Measurements from ENCODE around the gene SLC2A1. TPM values are rescaled to one million over a fixed set of nuclear protein-coding genes. Genes with fewer than 3 reads are reported as not detected.

The SLC2A1 gene
- total RNA-seq, 2 donors from 2014 or later, result 71.6 to 150 TPM

DNA sequence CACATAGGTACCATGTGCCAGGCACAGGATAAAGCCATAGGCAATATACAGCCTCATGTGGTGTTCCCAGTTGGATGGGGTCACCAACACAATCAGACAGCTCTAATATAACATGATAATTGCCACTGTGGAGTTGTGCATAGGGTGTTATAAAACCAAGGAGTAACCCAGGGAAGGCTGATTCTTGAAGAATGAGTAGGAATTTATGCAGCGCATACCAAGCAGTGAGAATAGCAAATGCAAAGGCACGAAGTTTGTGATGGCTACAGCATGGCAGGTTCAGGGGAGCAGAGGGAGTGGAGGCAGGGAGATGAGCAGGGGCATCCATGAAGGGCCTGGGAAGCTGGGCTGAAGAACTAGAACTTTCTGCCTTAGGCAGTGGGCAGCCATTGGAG lies 20.4 kb upstream of the SLC2A1 start:
- H3K36me3 ChIP-seq, result no peaks in the 10 kb centered on the region
- H3K4me1 ChIP-seq, result no peaks in the 10 kb centered on the region
- H3K4me3 ChIP-seq, result no peak overlapping the region
- no peak overlapping the region for H3K27ac ChIP-seq
- no peak for TF ChIP-seq CTCF (IDR thresholded peaks at IDR 0.05)
- H3K9me3 ChIP-seq, result no peaks in the 10 kb centered on the region
- intact Hi-C loops (cut with DNase I), result no loop called here
- DNase-seq, result no peak
- no peaks in the 10 kb centered on the region for H3K27me3 ChIP-seq
- H3K9ac ChIP-seq (ENCODE audit: low read depth in 2 of 2, low read length in 2 of 2), result no peak overlapping the region

DNA sequence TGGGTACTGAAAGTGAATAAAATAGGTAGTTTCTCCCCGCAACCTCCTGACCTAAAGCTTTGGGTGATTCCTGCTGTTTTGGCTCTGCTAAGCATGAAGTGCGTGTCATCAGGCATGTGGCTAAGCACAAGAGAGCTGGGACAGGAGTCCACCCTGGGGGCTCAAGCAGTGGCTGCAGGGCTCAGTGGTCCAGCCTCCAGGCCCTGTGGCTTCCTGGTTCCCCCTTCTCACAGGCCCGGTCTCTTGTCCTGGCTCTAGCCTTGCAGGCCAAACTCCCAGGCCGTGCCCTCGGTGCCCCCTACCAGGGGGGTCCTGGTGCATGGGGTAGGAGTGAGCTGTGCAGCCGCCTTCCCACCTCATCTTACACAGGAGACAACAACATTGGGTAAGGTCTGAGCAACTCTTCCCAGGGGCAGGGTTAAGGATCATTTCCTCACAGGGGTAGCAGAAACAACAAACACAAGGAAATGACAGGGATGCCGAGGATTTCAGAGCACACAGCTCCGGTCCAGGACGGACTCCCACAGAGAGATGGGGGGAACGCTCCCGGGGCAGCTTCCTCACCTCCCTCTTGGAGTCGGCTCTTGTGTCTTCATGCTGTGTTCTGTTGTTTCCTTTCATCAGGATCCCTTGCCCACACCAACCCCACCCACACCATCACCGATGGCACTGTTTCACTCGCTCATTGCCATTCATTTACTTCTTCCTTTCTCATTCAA lies 19.8 kb upstream of the SLC2A1 start:
- TF ChIP-seq CTCF (IDR thresholded peaks at IDR 0.05), result no peak
- no peak for DNase-seq

DNA sequence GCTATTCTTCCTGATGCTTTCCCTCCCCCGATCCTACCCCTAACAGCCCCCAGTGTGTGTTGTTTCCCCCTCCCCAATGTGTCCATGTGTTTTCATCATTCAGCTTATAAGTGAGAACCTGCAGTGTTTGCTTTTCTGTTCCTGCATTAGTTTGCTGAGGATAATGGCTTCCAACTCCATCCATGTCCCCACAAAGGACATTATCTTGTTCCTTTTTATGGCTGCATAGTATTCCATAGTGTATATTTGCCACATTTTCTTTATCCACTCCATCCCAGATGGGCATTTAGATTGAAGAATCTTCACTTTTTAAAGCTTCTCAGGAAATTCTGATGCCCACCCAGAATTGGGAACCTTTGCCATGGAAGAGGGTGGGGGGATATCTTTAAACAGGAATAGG lies 19.0 kb upstream of the SLC2A1 start:
- TF ChIP-seq CTCF (IDR thresholded peaks at IDR 0.05), result no peak
- no peaks in the 10 kb centered on the region for H3K4me1 ChIP-seq
- intact Hi-C loops (cut with DNase I), result no loop called here
- H3K4me3 ChIP-seq, result no peak overlapping the region
- H3K9ac ChIP-seq (ENCODE audit: low read depth in 2 of 2, low read length in 2 of 2), result no peak overlapping the region
- H3K36me3 ChIP-seq, result no peaks in the 10 kb centered on the region
- no peaks in the 10 kb centered on the region for H3K27me3 ChIP-seq
- H3K9me3 ChIP-seq, result no peaks in the 10 kb centered on the region
- no peak for DNase-seq
- no peak overlapping the region for H3K27ac ChIP-seq

More for the DNA sequence above, 19.8 kb upstream of the SLC2A1 start:
- Histone ChIP-seq H3K4me1 (no peaks in the 10 kb centered on the region), H3K36me3 (no peaks in the 10 kb centered on the region), H3K27ac (no peak overlapping the region), H3K4me3 (no peak overlapping the region), H3K27me3 (no peaks in the 10 kb centered on the region), H3K9me3 (no peaks in the 10 kb centered on the region), H3K9ac (ENCODE audit: low read depth in 2 of 2, low read length in 2 of 2) (no peak overlapping the region)
- intact Hi-C loops (cut with DNase I), result no loop called here

DNA sequence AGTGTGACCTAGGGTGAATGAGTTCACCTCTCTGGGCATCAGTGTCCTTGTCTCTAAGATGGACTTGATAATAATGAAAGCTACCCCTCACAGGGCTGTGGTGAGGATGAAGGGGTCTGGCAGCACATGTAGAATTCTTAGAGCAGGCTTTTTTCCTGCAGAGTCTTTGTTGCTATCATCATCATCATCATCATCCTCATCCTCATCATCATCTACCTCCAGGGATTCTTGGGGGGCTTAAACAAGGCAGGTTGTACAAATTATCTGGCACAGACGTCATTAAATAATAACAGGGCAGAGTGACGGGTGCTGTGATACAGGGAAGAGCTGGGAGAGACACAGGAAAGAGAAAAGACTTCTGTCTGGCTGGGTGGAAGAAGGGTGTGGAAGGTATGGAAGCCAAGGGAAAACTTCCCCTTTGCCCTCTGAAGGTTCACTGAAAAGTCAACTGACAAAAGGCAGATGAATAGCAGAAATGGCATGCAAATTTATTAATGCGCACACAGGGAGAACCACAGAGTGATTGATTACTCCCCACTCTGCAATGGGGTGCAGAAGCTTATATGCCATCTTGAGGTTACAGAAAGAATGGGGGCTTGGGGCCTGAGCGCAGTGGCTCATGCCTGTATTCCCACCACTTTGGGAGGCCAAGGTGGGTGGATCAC lies 17.0 kb upstream of the SLC2A1 start:
- Histone ChIP-seq H3K9me3 (no peaks in the 10 kb centered on the region), H3K4me1 (no peaks in the 10 kb centered on the region), H3K27me3 (no peaks in the 10 kb centered on the region), H3K27ac (no peak overlapping the region), H3K9ac (ENCODE audit: low read depth in 2 of 2, low read length in 2 of 2) (no peak overlapping the region), H3K4me3 (no peak overlapping the region), H3K36me3 (no peaks in the 10 kb centered on the region)
- no peak for TF ChIP-seq CTCF (IDR thresholded peaks at IDR 0.05)
- DNase-seq, result no peak
- intact Hi-C loops (cut with DNase I), result no loop called here

GRCh38 chr1:42974767-42975437 lies 16.2 kb upstream of the SLC2A1 start:
- TF ChIP-seq CTCF (IDR thresholded peaks at IDR 0.05), result no peak

More at GRCh38 chr1:42974767-42975437, 16.2 kb upstream of the SLC2A1 start:
- no peak overlapping the region for H3K9ac ChIP-seq (ENCODE audit: low read depth in 2 of 2, low read length in 2 of 2)
- H3K27ac ChIP-seq, result no peak overlapping the region
- DNase-seq, result no peak
- H3K4me3 ChIP-seq, result no peak overlapping the region
- H3K36me3 ChIP-seq, result no peaks in the 10 kb centered on the region
- no peaks in the 10 kb centered on the region for H3K4me1 ChIP-seq
- no peaks in the 10 kb centered on the region for H3K27me3 ChIP-seq
- intact Hi-C loops (cut with DNase I), result no loop called here
- H3K9me3 ChIP-seq, result no peaks in the 10 kb centered on the region

Data from colonic mucosa (tissue), 4 donors.